ENCODE measurements around the gene DGKE.

Gene DGKE

GRCh38 chr17:56881685-56882295 is 47.8 kb downstream of the DGKE start:
- Histone ChIP-seq H3K27me3 (replicated peaks; ENCODE audit: control insufficient read depth, insufficient read depth, low read length) (no peaks in the 10 kb centered on the region), H3K9me3 (ENCODE audit: control insufficient read depth, low read length) (no peaks in the 10 kb centered on the region), H3K36me3 (ENCODE audit: control insufficient read depth, insufficient read depth, low read length, severe bottlenecking) (peaks cover 6% of the 10 kb centered on the region), H3K9ac (ENCODE audit: low read length) (no peak overlapping the region), H3K4me1 (ENCODE audit: control insufficient read depth, insufficient read depth, low read length) (no peaks in the 10 kb centered on the region), H3K4me3 (ENCODE audit: low read length) (no peak overlapping the region)
- no peak for DNase-seq (ENCODE audit: low read depth)

GRCh38 chr17:56883616-56884015 is 49.7 kb downstream of the DGKE start:
- Histone ChIP-seq H3K27me3 (replicated peaks; ENCODE audit: control insufficient read depth, insufficient read depth, low read length) (no peaks in the 10 kb centered on the region), H3K36me3 (ENCODE audit: control insufficient read depth, insufficient read depth, low read length, severe bottlenecking) (peaks cover 23% of the 10 kb centered on the region), H3K4me3 (ENCODE audit: low read length) (no peak overlapping the region), H3K9me3 (ENCODE audit: control insufficient read depth, low read length) (peaks cover 6% of the 10 kb centered on the region), H3K9ac (ENCODE audit: low read length) (no peak overlapping the region), H3K4me1 (ENCODE audit: control insufficient read depth, insufficient read depth, low read length) (no peaks in the 10 kb centered on the region)
- DNase-seq (ENCODE audit: low read depth) = no peak

GRCh38 chr17:56884483-56885311 is 50.7 kb downstream of the DGKE start:
- Histone ChIP-seq H3K4me1 (ENCODE audit: control insufficient read depth, insufficient read depth, low read length) (no peaks in the 10 kb centered on the region), H3K36me3 (ENCODE audit: control insufficient read depth, insufficient read depth, low read length, severe bottlenecking) (peaks cover 34% of the 10 kb centered on the region), H3K9ac (ENCODE audit: low read length) (no peak overlapping the region), H3K27me3 (replicated peaks; ENCODE audit: control insufficient read depth, insufficient read depth, low read length) (no peaks in the 10 kb centered on the region), H3K9me3 (ENCODE audit: control insufficient read depth, low read length) (peaks cover 6% of the 10 kb centered on the region), H3K4me3 (ENCODE audit: low read length) (no peak overlapping the region)
- no peak for DNase-seq (ENCODE audit: low read depth)

- no peak for DNase-seq (ENCODE audit: low read depth)
Measured at GRCh38 chr17:56885312-56885657, 51.3 kb downstream of the DGKE start.

DNA sequence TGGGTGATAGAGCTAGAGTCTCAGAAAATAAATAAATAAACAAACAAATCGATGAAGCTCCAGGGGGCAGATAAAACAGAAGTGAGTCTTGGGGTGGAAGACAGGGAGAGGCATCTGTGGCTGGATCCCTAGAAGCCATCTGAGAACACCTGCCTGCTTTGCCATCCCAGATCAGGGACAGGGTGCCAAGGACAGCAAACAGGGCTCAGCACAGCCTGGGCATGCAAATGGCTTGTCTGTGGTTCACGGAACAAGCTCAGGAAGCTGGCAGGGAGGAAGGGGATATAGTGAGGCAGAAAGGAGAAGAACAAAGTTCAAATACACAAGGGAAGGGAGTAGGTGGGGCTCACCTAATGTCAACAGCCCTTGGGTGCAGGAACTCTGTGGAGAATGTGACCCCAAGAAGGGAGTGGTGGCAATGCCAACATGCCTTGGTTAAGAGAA is 52.4 kb downstream of the DGKE start:
- DNase-seq (ENCODE audit: low read depth) = no peak
- Histone ChIP-seq H3K4me3 (ENCODE audit: low read length) (no peak overlapping the region), H3K9me3 (ENCODE audit: control insufficient read depth, low read length) (peaks cover 6% of the 10 kb centered on the region), H3K9ac (ENCODE audit: low read length) (no peak overlapping the region), H3K27me3 (replicated peaks; ENCODE audit: control insufficient read depth, insufficient read depth, low read length) (no peaks in the 10 kb centered on the region), H3K36me3 (ENCODE audit: control insufficient read depth, insufficient read depth, low read length, severe bottlenecking) (peaks cover 50% of the 10 kb centered on the region), H3K4me1 (ENCODE audit: control insufficient read depth, insufficient read depth, low read length) (no peaks in the 10 kb centered on the region)

More at GRCh38 chr17:56885312-56885657, 51.3 kb downstream of the DGKE start:
- Histone ChIP-seq H3K9me3 (ENCODE audit: control insufficient read depth, low read length) (peaks cover 6% of the 10 kb centered on the region), H3K4me3 (ENCODE audit: low read length) (no peak overlapping the region), H3K36me3 (ENCODE audit: control insufficient read depth, insufficient read depth, low read length, severe bottlenecking) (peaks cover 40% of the 10 kb centered on the region), H3K9ac (ENCODE audit: low read length) (no peak overlapping the region), H3K27me3 (replicated peaks; ENCODE audit: control insufficient read depth, insufficient read depth, low read length) (no peaks in the 10 kb centered on the region), H3K4me1 (ENCODE audit: control insufficient read depth, insufficient read depth, low read length) (no peaks in the 10 kb centered on the region)

- H3K9me3 ChIP-seq (ENCODE audit: control insufficient read depth, low read length) = peaks cover 6% of the 10 kb centered on the region
Measured at GRCh38 chr17:56887105-56887504, 53.2 kb downstream of the DGKE start.

GRCh38 chr17:56887552-56888467 is 53.9 kb downstream of the DGKE start:
- H3K27me3 ChIP-seq (replicated peaks; ENCODE audit: control insufficient read depth, insufficient read depth, low read length) = no peaks in the 10 kb centered on the region
- no peak for DNase-seq (ENCODE audit: low read depth)
- H3K9me3 ChIP-seq (ENCODE audit: control insufficient read depth, low read length) = peaks cover 6% of the 10 kb centered on the region
- no peaks in the 10 kb centered on the region for H3K4me1 ChIP-seq (ENCODE audit: control insufficient read depth, insufficient read depth, low read length)
- H3K9ac ChIP-seq (ENCODE audit: low read length) = no peak overlapping the region
- no peak overlapping the region for H3K4me3 ChIP-seq (ENCODE audit: low read length)
- H3K36me3 ChIP-seq (ENCODE audit: control insufficient read depth, insufficient read depth, low read length, severe bottlenecking) = peaks cover 65% of the 10 kb centered on the region

More at GRCh38 chr17:56887105-56887504, 53.2 kb downstream of the DGKE start:
- Histone ChIP-seq H3K4me1 (ENCODE audit: control insufficient read depth, insufficient read depth, low read length) (no peaks in the 10 kb centered on the region), H3K36me3 (ENCODE audit: control insufficient read depth, insufficient read depth, low read length, severe bottlenecking) (peaks cover 58% of the 10 kb centered on the region), H3K27me3 (replicated peaks; ENCODE audit: control insufficient read depth, insufficient read depth, low read length) (no peaks in the 10 kb centered on the region), H3K4me3 (ENCODE audit: low read length) (no peak overlapping the region), H3K9ac (ENCODE audit: low read length) (no peak overlapping the region)
- no peak for DNase-seq (ENCODE audit: low read depth)

DNA sequence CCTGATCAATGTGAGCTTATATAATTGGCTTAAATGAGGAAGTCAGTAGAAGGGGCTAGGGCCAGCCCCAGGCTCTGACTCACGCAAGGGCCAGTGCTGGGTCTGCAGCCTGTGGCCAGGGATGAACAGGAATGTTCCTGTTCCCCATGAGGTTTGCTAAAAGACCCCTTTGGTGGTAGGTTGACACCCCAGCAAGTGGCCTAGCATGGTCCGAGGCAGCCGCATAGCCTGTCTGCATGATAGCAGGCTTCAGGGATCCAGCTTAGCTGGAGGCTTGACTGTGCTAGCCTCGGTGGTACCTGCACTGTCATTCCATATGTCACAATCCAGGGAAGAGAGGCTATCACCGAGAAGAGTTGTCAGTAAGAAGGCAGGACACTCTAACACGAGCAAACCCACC is 56.4 kb downstream of the DGKE start:
- Histone ChIP-seq H3K27me3 (replicated peaks; ENCODE audit: control insufficient read depth, insufficient read depth, low read length) (no peaks in the 10 kb centered on the region), H3K9ac (ENCODE audit: low read length) (no peak overlapping the region), H3K4me3 (ENCODE audit: low read length) (no peak overlapping the region), H3K9me3 (ENCODE audit: control insufficient read depth, low read length) (peaks cover 6% of the 10 kb centered on the region), H3K36me3 (ENCODE audit: control insufficient read depth, insufficient read depth, low read length, severe bottlenecking) (peaks cover 89% of the 10 kb centered on the region), H3K4me1 (ENCODE audit: control insufficient read depth, insufficient read depth, low read length) (no peaks in the 10 kb centered on the region)
- DNase-seq (ENCODE audit: low read depth) = no peak

GRCh38 chr17:56890906-56891674 is 57.1 kb downstream of the DGKE start:
- no peak for DNase-seq (ENCODE audit: low read depth)
- peaks cover 96% of the 10 kb centered on the region for H3K36me3 ChIP-seq (ENCODE audit: control insufficient read depth, insufficient read depth, low read length, severe bottlenecking)
- H3K9ac ChIP-seq (ENCODE audit: low read length) = no peak overlapping the region
- H3K4me1 ChIP-seq (ENCODE audit: control insufficient read depth, insufficient read depth, low read length) = no peaks in the 10 kb centered on the region
- H3K27me3 ChIP-seq (replicated peaks; ENCODE audit: control insufficient read depth, insufficient read depth, low read length) = no peaks in the 10 kb centered on the region
- no peak overlapping the region for H3K4me3 ChIP-seq (ENCODE audit: low read length)
- H3K9me3 ChIP-seq (ENCODE audit: control insufficient read depth, low read length) = peaks cover 6% of the 10 kb centered on the region

- Histone ChIP-seq H3K4me1 (ENCODE audit: control insufficient read depth, insufficient read depth, low read length) (no peaks in the 10 kb centered on the region), H3K9ac (ENCODE audit: low read length) (no peak overlapping the region), H3K4me3 (ENCODE audit: low read length) (no peak overlapping the region), H3K36me3 (ENCODE audit: control insufficient read depth, insufficient read depth, low read length, severe bottlenecking) (peaks cover 96% of the 10 kb centered on the region), H3K9me3 (ENCODE audit: control insufficient read depth, low read length) (peaks cover 6% of the 10 kb centered on the region), H3K27me3 (replicated peaks; ENCODE audit: control insufficient read depth, insufficient read depth, low read length) (no peaks in the 10 kb centered on the region)
- no peak for DNase-seq (ENCODE audit: low read depth)
Measured at GRCh38 chr17:56891751-56892150, 57.8 kb downstream of the DGKE start.
